Caco-2 (cell line): ENCODE results near the gene BLOC1S4. TPM values are rescaled to one million over a fixed set of nuclear protein-coding genes. Genes with fewer than 3 reads are reported as not detected.

ENCODE experiments used
- BruUV-seq: library from RNA; stranded (reverse); fragments of 400-500 nt; replicated peaks from 2 replicates; lab custom pipeline; 2021; lab: Mats Ljungman, UMichigan
- CTCF ChIA-PET: fragments of 300-600 bp; sonication (Branson Sonifier 250); formaldehyde crosslinking; loops from one replicate; lab custom pipeline; 2022; ENCODE audit warnings: antibody characterized with exemption; lab: Charles Lee
- POLR2A ChIA-PET: fragments of 300-600 bp; sonication (Branson Sonifier 250); formaldehyde crosslinking; loops from one replicate; lab custom pipeline; 2022; ENCODE audit warnings: antibody characterized with exemption; lab: Charles Lee
- DNase-seq, 2 experiments: peaks; one replicate each; pipeline versions ENCODE4 v3.0.0 to v3.0.0-alpha.2; 2020 to 2022
- H3K27me3 ChIP-seq: replicated peaks from 2 replicates; pipeline ENCODE4 v1.6.0; 2011; ENCODE audit warnings: low read length; ENCODE audit not compliant: control insufficient read depth, insufficient read depth
- H3K36me3 ChIP-seq: 2 replicates; pipeline ENCODE4 v1.5.1; 2011; ENCODE audit warnings: low read length; ENCODE audit not compliant: control insufficient read depth, insufficient read depth
- H3K4me1 ChIP-seq: fragments of 250-450 bp; sonication (Bioruptor Pico); 2 replicates; pipeline ENCODE4 v1.5.1; 2020; ENCODE audit warnings: mild to moderate bottlenecking
- H3K4me3 ChIP-seq: 2 replicates; pipeline ENCODE4 v1.5.1; 2011; ENCODE audit warnings: low read depth, mild to moderate bottlenecking, control low read depth, low read length
- H3K9me3 ChIP-seq: fragments of 250-450 bp; sonication (Bioruptor Pico); 2 replicates; pipeline ENCODE4 v1.5.1; 2020; ENCODE audit warnings: mild to moderate bottlenecking, moderate library complexity
- H3K27ac Mint-ChIP-seq: one replicate; pipeline ENCODE4 v1.8.0; 2022; ENCODE audit warnings: mixed read lengths; ENCODE audit not compliant: unreplicated experiment
- H3K27me3 Mint-ChIP-seq: one replicate; pipeline ENCODE4 v1.8.0; 2022; ENCODE audit warnings: mixed read lengths; ENCODE audit not compliant: insufficient read depth, unreplicated experiment
- H3K36me3 Mint-ChIP-seq: one replicate; pipeline ENCODE4 v1.8.0; 2022; ENCODE audit warnings: mild to moderate bottlenecking, mixed read lengths; ENCODE audit not compliant: insufficient read depth, unreplicated experiment
- H3K4me1 Mint-ChIP-seq: one replicate; pipeline ENCODE4 v1.8.0; 2022; ENCODE audit warnings: low read depth, mixed read lengths; ENCODE audit not compliant: unreplicated experiment
- H3K4me3 Mint-ChIP-seq: one replicate; pipeline ENCODE4 v1.8.0; 2022; ENCODE audit warnings: mild to moderate bottlenecking, moderate library complexity, mixed read lengths; ENCODE audit not compliant: unreplicated experiment
- H3K9me3 Mint-ChIP-seq: one replicate; pipeline ENCODE4 v1.8.0; 2022; ENCODE audit warnings: mixed read lengths; ENCODE audit not compliant: unreplicated experiment
- intact Hi-C: fragments of 100-400 bp; cut with micrococcal nuclease; formaldehyde crosslinking; loops from one replicate; pipeline ENCODE4 v1.10.0; 2022; ENCODE audit not compliant: unreplicated experiment
- total RNA-seq: library from RNA; stranded (reverse); gene quantifications from 2 replicates; pipeline ENCODE4 v1.2.3, GENCODE V29; 2022
- TF ChIP-seq, protein P1 (sequence below), 2 experiments: fragments of 200-600 bp in 1 of 2; IDR thresholded peaks; 1 replicate in 1 of 2; 2 replicates in 1 of 2; pipeline versions ENCODE4 v1.5.1 to v1.8.0; 2011 to 2022; ENCODE audit warnings: antibody characterized with exemption in 1 of 2, control low read depth in 1 of 2, inconsistent platforms in 1 of 2, low read depth in 1 of 2, low read length in 1 of 2, mild to moderate bottlenecking in 1 of 2, moderate library complexity in 1 of 2; ENCODE audit not compliant: insufficient read depth in 1 of 2, severe bottlenecking in 1 of 2, unreplicated experiment in 1 of 2

Gene BLOC1S4
- total RNA-seq, 1 experiment from 2014 or later, result 17.2 TPM

- Mint-ChIP-seq H3K36me3 (peaks cover 17% of the 10 kb centered on the region), H3K4me3 (peak overlapping the region; percentile 96), H3K4me1 (no peaks in the 10 kb centered on the region), H3K27me3 (no peaks in the 10 kb centered on the region), H3K9me3 (no peaks in the 10 kb centered on the region), H3K27ac (no peak overlapping the region)
- TF ChIP-seq, protein P1, sequence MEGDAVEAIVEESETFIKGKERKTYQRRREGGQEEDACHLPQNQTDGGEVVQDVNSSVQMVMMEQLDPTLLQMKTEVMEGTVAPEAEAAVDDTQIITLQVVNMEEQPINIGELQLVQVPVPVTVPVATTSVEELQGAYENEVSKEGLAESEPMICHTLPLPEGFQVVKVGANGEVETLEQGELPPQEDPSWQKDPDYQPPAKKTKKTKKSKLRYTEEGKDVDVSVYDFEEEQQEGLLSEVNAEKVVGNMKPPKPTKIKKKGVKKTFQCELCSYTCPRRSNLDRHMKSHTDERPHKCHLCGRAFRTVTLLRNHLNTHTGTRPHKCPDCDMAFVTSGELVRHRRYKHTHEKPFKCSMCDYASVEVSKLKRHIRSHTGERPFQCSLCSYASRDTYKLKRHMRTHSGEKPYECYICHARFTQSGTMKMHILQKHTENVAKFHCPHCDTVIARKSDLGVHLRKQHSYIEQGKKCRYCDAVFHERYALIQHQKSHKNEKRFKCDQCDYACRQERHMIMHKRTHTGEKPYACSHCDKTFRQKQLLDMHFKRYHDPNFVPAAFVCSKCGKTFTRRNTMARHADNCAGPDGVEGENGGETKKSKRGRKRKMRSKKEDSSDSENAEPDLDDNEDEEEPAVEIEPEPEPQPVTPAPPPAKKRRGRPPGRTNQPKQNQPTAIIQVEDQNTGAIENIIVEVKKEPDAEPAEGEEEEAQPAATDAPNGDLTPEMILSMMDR (IDR thresholded peaks at IDR 0.05; ENCODE audit: insufficient read depth in 1 of 2, low read depth in 1 of 2, low read length in 1 of 2, severe bottlenecking in 1 of 2, unreplicated experiment in 1 of 2), result no peak
- DNase-seq, result no peak
- H3K36me3 ChIP-seq, result no peaks in the 10 kb centered on the region
- BruUV-seq, result TSS peak; percentile 60
- no peaks in the 10 kb centered on the region for H3K27me3 ChIP-seq
- peaks cover 3% of the 10 kb centered on the region; the same call in 1 of the 2 replicates for H3K4me1 ChIP-seq
- ChIA-PET CTCF (interaction anchor here (0.6 to 4.8 kb wide), 7 partner anchors 28 to 354 kb away, joined by 3 to 50 read pairs (median 3); partner anchors contain the start of gene MRFAP1), POLR2A (interaction anchor here (0.6 kb wide), 1 partner anchor 448 kb away, joined by 5 read pairs; the partner anchor contains the start of gene WFS1)
- no peaks in the 10 kb centered on the region for H3K9me3 ChIP-seq
- H3K4me3 ChIP-seq, result peak overlapping the region; percentile 83
- intact Hi-C loops, result loop anchor here (1.0 to 2.0 kb wide), 2 partner anchors 43 to 76 kb away; partner anchors contain the start of gene MRFAP1
These were observed 1.1 kb downstream of the BLOC1S4 start for GRCh38 chr4:6716958-6717655.

DNA sequence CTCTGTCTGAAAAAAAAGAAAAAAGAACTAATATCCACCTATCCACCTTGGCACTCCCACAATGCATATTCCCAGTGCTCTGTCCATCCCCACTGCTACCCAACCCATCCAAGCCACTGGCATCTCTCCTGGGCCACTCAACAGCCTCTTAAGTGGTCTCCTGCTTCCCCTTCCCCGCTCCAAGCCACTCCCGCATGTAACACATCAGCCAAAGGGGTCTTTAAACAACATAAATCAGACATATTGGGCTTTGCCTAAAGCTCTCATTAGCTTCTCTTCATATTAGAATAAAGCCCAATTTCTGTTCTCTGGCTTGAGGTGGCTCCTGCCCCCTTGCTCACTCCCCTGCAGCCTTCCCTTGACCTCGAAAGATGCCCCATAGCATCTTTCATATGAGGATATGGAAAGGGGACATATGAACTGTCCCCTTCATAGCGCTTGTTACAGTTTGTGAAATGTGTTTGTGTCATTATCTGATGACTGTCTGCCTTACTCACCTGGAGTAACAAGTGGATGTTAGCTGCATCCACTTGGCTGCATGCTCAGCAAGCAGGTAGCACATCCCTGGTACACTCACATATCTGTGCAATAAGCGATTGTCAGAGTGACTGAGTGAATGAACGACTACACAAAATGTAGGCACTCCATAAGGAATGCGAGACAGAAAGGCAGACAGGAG, 3.1 kb downstream of the BLOC1S4 start:
- no peak overlapping the region for H3K4me3 ChIP-seq
- TF ChIP-seq, protein P1 (IDR thresholded peaks at IDR 0.05; ENCODE audit: insufficient read depth in 1 of 2, low read depth in 1 of 2, low read length in 1 of 2, severe bottlenecking in 1 of 2, unreplicated experiment in 1 of 2), result no peak
- H3K27ac Mint-ChIP-seq, result no peak overlapping the region
- no peaks in the 10 kb centered on the region for H3K4me1 Mint-ChIP-seq
- H3K36me3 ChIP-seq, result no peaks in the 10 kb centered on the region
- no peaks in the 10 kb centered on the region for H3K9me3 ChIP-seq
- H3K4me3 Mint-ChIP-seq, result peak overlapping the region; percentile 2
- peaks cover 17% of the 10 kb centered on the region for H3K36me3 Mint-ChIP-seq
- peaks cover 3% of the 10 kb centered on the region; the same call in 1 of the 2 replicates for H3K4me1 ChIP-seq
- POLR2A ChIA-PET, result no interaction called here
- H3K9me3 Mint-ChIP-seq, result no peaks in the 10 kb centered on the region
- H3K27me3 Mint-ChIP-seq, result no peaks in the 10 kb centered on the region
- no peaks in the 10 kb centered on the region for H3K27me3 ChIP-seq
- intact Hi-C loops, result no loop called here
- no TSS peak for BruUV-seq
- CTCF ChIA-PET, result interaction anchor here (0.6 to 4.8 kb wide), 4 partner anchors 11 to 363 kb away, joined by 3 to 50 read pairs (median 4); no protein-coding TSS in a partner anchor
- no peak for DNase-seq

DNA sequence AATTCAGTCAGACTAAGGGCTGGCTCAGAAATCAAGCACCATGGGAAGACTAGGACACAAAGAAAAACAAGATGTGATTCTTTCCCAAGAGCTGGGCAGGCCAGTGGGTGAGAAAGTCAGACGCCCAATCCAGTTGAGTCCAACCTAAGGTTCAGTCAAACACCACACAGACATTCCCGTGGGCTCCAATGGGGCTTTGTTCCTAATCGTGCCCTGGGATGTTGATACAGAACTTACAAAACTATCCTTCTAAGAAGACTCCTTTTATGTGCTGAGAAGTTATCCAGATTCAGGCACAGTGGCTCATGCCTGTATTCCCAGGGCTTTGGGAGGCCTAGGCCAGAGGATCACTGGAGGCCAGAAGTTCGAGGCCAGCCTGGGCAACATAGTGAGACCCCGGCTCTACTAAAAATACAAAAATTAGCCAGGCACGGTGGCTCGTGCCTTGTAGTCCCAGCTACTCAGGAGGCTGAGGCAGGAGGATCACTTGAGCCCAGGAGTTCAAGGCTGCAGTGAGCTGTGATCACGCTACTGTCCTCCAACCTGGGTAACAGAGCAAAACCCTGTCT, 3.7 kb downstream of the BLOC1S4 start:
- H3K9me3 ChIP-seq, result no peaks in the 10 kb centered on the region
- TF ChIP-seq, protein P1 (IDR thresholded peaks at IDR 0.05; ENCODE audit: insufficient read depth in 1 of 2, low read depth in 1 of 2, low read length in 1 of 2, severe bottlenecking in 1 of 2, unreplicated experiment in 1 of 2), result no peak
- CTCF ChIA-PET, result interaction anchor here (0.6 to 4.8 kb wide), 5 partner anchors 10 to 362 kb away, joined by 4 to 50 read pairs (median 4); partner anchors contain the start of gene MRFAP1L1
- H3K4me3 Mint-ChIP-seq, result no peak overlapping the region
- H3K4me1 Mint-ChIP-seq, result no peaks in the 10 kb centered on the region
- POLR2A ChIA-PET, result no interaction called here
- H3K36me3 ChIP-seq, result no peaks in the 10 kb centered on the region
- intact Hi-C loops, result loop anchor here (1.0 to 5.0 kb wide), 4 partner anchors 63 to 363 kb away; partner anchors contain the start of genes GRPEL1 and KIAA0232
- H3K4me3 ChIP-seq, result no peak overlapping the region
- no TSS peak for BruUV-seq
- peaks cover 17% of the 10 kb centered on the region for H3K36me3 Mint-ChIP-seq
- no peaks in the 10 kb centered on the region for H3K9me3 Mint-ChIP-seq
- peak overlapping the region; percentile 55 for H3K27ac Mint-ChIP-seq
- H3K27me3 Mint-ChIP-seq, result no peaks in the 10 kb centered on the region
- H3K4me1 ChIP-seq, result peaks cover 3% of the 10 kb centered on the region; the same call in 1 of the 2 replicates
- no peaks in the 10 kb centered on the region for H3K27me3 ChIP-seq
- no peak for DNase-seq
